Endodermal cell (in vitro differentiated cells): ENCODE data around the gene DSCAML1. TPM values are rescaled to one million over a fixed set of nuclear protein-coding genes. Genes with fewer than 3 reads are reported as not detected.

Experiments
- DNase-seq: peaks from one replicate; pipeline ENCODE4 v3.0.0-alpha.2; 2017
- H3K27ac ChIP-seq: 2 replicates; pipeline ENCODE4 v1.5.1; 2013; ENCODE audit warnings: mild to moderate bottlenecking, low read depth, low read length, moderate library complexity
- H3K27me3 ChIP-seq: 2 replicates; pipeline ENCODE4 v1.6.1; 2013; ENCODE audit warnings: mild to moderate bottlenecking, low read length, moderate library complexity; ENCODE audit not compliant: insufficient read depth, control insufficient read depth, poor library complexity, severe bottlenecking
- H3K36me3 ChIP-seq: 2 replicates; pipeline ENCODE4 v1.7.0; 2013; ENCODE audit warnings: mild to moderate bottlenecking, low read length, moderate library complexity; ENCODE audit not compliant: control insufficient read depth, insufficient read depth
- H3K4me1 ChIP-seq: one replicate; pipeline ENCODE4 v1.7.0; 2013; ENCODE audit warnings: low read length; ENCODE audit not compliant: control insufficient read depth, insufficient read depth
- H3K4me3 ChIP-seq: 2 replicates; pipeline ENCODE4 v1.5.1; 2013; ENCODE audit warnings: mild to moderate bottlenecking, low read length, moderate library complexity
- H3K9ac ChIP-seq: 2 replicates; pipeline ENCODE4 v1.6.1; 2013; ENCODE audit warnings: mild to moderate bottlenecking, low read length, moderate library complexity; ENCODE audit not compliant: poor library complexity, severe bottlenecking; ENCODE audit errors: extremely low read depth
- H3K9me3 ChIP-seq: 2 replicates; pipeline ENCODE4 v1.6.1; 2013; ENCODE audit warnings: mild to moderate bottlenecking, low read length, moderate library complexity; ENCODE audit not compliant: control insufficient read depth
- H3K27ac Mint-ChIP-seq: 2 replicates; pipeline ENCODE4 v1.8.0; 2020; ENCODE audit warnings: mixed read lengths
- H3K27me3 Mint-ChIP-seq: 2 replicates; pipeline ENCODE4 v1.8.0; 2021; ENCODE audit warnings: mild to moderate bottlenecking, mixed read lengths; ENCODE audit not compliant: insufficient read depth
- H3K36me3 Mint-ChIP-seq: 2 replicates; pipeline ENCODE4 v1.8.0; 2020; ENCODE audit warnings: low read depth, mixed read lengths
- H3K4me1 Mint-ChIP-seq: 2 replicates; pipeline ENCODE4 v1.8.0; 2020; ENCODE audit warnings: mixed read lengths
- H3K4me3 Mint-ChIP-seq: 2 replicates; pipeline ENCODE4 v1.8.0; 2020; ENCODE audit warnings: mild to moderate bottlenecking, moderate library complexity, mixed read lengths
- H3K9me3 Mint-ChIP-seq: 2 replicates; pipeline ENCODE4 v1.8.0; 2020; ENCODE audit warnings: mild to moderate bottlenecking, mixed read lengths
- WGBS, 2 experiments: methylation state at CpG; one replicate each; pipeline versions ENCODE4 v1.1.5 to v1.1.7; 2013; ENCODE audit warnings: missing lambda C conversion rate in 2 of 2, mixed read lengths in 1 of 2; ENCODE audit not compliant: insufficient coverage in 1 of 2, insufficient read length in 1 of 2; 5-methylcytosine and 5-hydroxymethylcytosine counted together
- total RNA-seq, 2 donors: library from RNA; stranded (reverse); fragmentation: NEBNext Ultra II Directional in 1 of 2; extraction: Animal tissue kit (Norgen Biotek cat#: 25700) in 1 of 2; gene quantifications; 2 replicates in 1 of 2; 3 replicates in 1 of 2; pipeline ENCODE4 v1.2.1, GENCODE V29; 2021
- TF ChIP-seq, protein P1 (sequence below): fragments of 200-600 bp; sonication (generic); conservative IDR thresholded peaks from 2 replicates; pipeline ENCODE4 v1.5.0; 2021; ENCODE audit warnings: antibody characterized with exemption, mild to moderate bottlenecking

The DSCAML1 gene
- total RNA-seq, 2 donors from 2014 or later: 5.6 to 10.9 TPM

DNA sequence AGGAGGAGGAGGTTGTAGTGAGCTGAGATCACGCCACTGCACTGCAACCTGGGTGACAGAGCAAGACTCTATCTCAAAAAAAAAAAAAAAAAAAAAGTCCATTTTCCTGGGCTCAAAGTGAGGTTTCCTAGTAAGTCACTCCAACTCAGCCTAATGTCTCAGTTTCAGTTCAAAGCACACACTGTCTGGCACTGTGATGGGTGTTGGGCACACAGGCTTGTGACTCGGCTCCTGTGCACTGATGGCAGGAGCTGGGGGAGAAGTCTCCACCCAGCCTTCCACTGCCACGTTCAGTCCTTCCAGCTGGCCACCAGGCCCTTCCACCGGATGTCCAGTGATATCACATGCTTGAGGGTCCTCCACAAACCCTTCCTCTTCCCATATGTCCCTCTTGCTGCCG is 283.4 kb downstream of the DSCAML1 start:
- Histone ChIP-seq H3K27me3 (no peaks in the 10 kb centered on the region), H3K9me3 (no peaks in the 10 kb centered on the region), H3K36me3 (no peaks in the 10 kb centered on the region), H3K4me1 (peaks cover 5% of the 10 kb centered on the region), H3K9ac (no peak overlapping the region), H3K27ac (no peak overlapping the region), H3K4me3 (no peak overlapping the region)
- Mint-ChIP-seq H3K4me1 (peaks cover 40% of the 10 kb centered on the region), H3K27me3 (peaks cover 13% of the 10 kb centered on the region), H3K4me3 (no peak overlapping the region), H3K9me3 (no peaks in the 10 kb centered on the region), H3K27ac (no peak overlapping the region), H3K36me3 (peaks cover 6% of the 10 kb centered on the region)
- 89 to 93% methylated on average over 3 to 5 of the region's 5 CpGs for WGBS, 2 experiments
- TF ChIP-seq, protein P1, sequence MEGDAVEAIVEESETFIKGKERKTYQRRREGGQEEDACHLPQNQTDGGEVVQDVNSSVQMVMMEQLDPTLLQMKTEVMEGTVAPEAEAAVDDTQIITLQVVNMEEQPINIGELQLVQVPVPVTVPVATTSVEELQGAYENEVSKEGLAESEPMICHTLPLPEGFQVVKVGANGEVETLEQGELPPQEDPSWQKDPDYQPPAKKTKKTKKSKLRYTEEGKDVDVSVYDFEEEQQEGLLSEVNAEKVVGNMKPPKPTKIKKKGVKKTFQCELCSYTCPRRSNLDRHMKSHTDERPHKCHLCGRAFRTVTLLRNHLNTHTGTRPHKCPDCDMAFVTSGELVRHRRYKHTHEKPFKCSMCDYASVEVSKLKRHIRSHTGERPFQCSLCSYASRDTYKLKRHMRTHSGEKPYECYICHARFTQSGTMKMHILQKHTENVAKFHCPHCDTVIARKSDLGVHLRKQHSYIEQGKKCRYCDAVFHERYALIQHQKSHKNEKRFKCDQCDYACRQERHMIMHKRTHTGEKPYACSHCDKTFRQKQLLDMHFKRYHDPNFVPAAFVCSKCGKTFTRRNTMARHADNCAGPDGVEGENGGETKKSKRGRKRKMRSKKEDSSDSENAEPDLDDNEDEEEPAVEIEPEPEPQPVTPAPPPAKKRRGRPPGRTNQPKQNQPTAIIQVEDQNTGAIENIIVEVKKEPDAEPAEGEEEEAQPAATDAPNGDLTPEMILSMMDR: no peak
- no peak for DNase-seq

DNA sequence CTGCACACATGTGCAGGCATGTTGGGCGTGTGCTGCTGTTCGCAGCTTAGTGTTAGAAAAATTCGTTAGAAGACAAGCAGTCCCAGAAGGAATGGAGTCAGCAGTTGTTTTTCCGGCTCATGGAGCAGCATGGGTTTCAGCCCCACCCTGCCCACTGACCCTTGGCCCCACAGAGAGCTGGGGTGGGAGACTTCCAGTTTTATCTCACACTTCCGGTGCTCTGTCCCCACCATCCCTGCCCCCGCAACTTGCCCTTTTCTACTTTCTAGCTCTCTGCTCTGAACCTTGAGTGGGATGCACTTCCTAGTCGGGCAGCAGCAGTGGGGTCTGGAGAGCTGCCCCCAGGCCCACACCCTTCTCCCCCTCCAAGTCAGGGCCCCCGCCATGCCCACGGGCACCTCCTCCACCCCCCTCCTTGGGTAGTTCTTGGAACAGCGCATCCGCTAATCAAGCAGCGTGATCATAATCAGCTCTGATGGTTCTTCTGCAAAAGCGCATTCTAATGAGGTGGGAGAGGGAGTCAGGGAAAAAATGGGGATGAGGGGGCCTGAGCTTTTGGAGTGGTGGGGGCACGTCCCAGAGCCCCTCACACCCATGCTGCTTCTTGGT is 285.0 kb downstream of the DSCAML1 start:
- no peak overlapping the region for H3K4me3 ChIP-seq
- H3K27me3 Mint-ChIP-seq: peaks cover 13% of the 10 kb centered on the region
- H3K27ac ChIP-seq: no peak overlapping the region
- no peak overlapping the region for H3K27ac Mint-ChIP-seq
- H3K9ac ChIP-seq: no peak overlapping the region
- H3K4me1 ChIP-seq: peaks cover 5% of the 10 kb centered on the region
- peaks cover 34% of the 10 kb centered on the region for H3K4me1 Mint-ChIP-seq
- peaks cover 2% of the 10 kb centered on the region for H3K36me3 Mint-ChIP-seq
- TF ChIP-seq, protein P1: no peak
- H3K9me3 Mint-ChIP-seq: no peaks in the 10 kb centered on the region
- H3K9me3 ChIP-seq: no peaks in the 10 kb centered on the region
- H3K36me3 ChIP-seq: no peaks in the 10 kb centered on the region
- peak overlapping the region; percentile 15 for H3K4me3 Mint-ChIP-seq
- no peaks in the 10 kb centered on the region for H3K27me3 ChIP-seq
- WGBS, 2 experiments: 82 to 84% methylated on average over 7 to 13 of the region's 14 CpGs
- DNase-seq: no peak

DNA sequence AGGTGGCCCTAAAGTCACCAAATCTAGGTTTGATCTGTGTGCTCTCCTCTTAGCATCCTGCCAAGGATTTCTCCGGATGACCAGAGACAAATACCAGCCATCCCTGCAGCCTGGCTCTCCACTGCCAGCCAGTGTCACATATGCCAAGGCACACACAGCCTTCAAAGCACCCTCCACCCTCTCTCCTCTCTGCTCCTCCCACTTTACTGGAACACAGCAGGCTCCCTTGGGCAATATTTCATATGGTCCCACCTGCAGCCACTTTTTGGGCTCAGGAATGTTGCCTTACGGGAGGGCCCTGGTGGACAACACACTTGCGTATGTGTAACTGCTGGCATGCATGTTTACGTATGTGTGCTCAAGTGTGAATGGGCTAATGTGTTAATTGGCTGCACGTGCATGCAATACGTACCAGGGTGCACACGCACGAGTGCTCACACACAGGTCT is 285.5 kb downstream of the DSCAML1 start:
- peaks cover 2% of the 10 kb centered on the region for H3K36me3 Mint-ChIP-seq
- H3K27ac Mint-ChIP-seq: no peak overlapping the region
- H3K4me1 ChIP-seq: peaks cover 5% of the 10 kb centered on the region
- WGBS, 2 experiments: 89 to 93% methylated on average over 6 to 8 of the region's 8 CpGs
- H3K9ac ChIP-seq: no peak overlapping the region
- H3K36me3 ChIP-seq: no peaks in the 10 kb centered on the region
- TF ChIP-seq, protein P1: no peak
- H3K27me3 Mint-ChIP-seq: peaks cover 13% of the 10 kb centered on the region
- H3K4me1 Mint-ChIP-seq: peaks cover 29% of the 10 kb centered on the region
- H3K9me3 Mint-ChIP-seq: no peaks in the 10 kb centered on the region
- no peaks in the 10 kb centered on the region for H3K27me3 ChIP-seq
- no peak overlapping the region for H3K27ac ChIP-seq
- DNase-seq: no peak
- H3K4me3 Mint-ChIP-seq: peak overlapping the region; percentile 15
- no peaks in the 10 kb centered on the region for H3K9me3 ChIP-seq
- H3K4me3 ChIP-seq: no peak overlapping the region
